GF-D8 (cell line): ENCODE data around the gene CLDN22.

Source experiments
- DNase-seq: peaks from one replicate; lab custom pipeline; 2025; lab: John Stamatoyannopoulos, UW

CLDN22 gene

GRCh38 chr4:183276106-183276505 is 44.0 kb downstream of the CLDN22 start:
- DNase-seq = no peak

- no peak for DNase-seq
Measured at GRCh38 chr4:183272384-183272783, 47.7 kb downstream of the CLDN22 start.

GRCh38 chr4:183268556-183268955 is 51.5 kb downstream of the CLDN22 start:
- no peak for DNase-seq
